Omental fat pad (tissue), 4 donors: Measurements from ENCODE around the gene SLC22A15. TPM values are rescaled to one million over a fixed set of nuclear protein-coding genes. Genes with fewer than 3 reads are reported as not detected.
A peak's percentile ranks its signal among the peaks of the same experiment; 100 is the strongest.

ENCODE experiments used
- ATAC-seq: fragments of 150-250 bp; one replicate; pipeline ENCODE4 v1.9.1; 2016; ENCODE audit warnings: mild to moderate bottlenecking, moderate library complexity; ENCODE audit not compliant: low FRiP score
- DNase-seq: peaks from one replicate; pipeline ENCODE4 v3.0.0-alpha.2; 2019; ENCODE audit warnings: low spot score
- total RNA-seq, 4 donors: library from RNA; depleted of rRNA; stranded (reverse); fragments of >200 nt; gene quantifications; one replicate each; pipeline ENCODE4 v1.1.0, GENCODE V29; 2016
- TF ChIP-seq, protein P1 (sequence below), 3 donors: fragments of 450-650 bp; IDR thresholded peaks; one replicate each; pipeline ENCODE4 v1.5.1; 2016 to 2017; ENCODE audit warnings: antibody characterized with exemption in 3 of 3, mild to moderate bottlenecking in 3 of 3, moderate library complexity in 2 of 3

SLC22A15 gene
- 1 to 10 TPM; 2.4 to 8.3 (median 6.2) TPM for total RNA-seq

DNA sequence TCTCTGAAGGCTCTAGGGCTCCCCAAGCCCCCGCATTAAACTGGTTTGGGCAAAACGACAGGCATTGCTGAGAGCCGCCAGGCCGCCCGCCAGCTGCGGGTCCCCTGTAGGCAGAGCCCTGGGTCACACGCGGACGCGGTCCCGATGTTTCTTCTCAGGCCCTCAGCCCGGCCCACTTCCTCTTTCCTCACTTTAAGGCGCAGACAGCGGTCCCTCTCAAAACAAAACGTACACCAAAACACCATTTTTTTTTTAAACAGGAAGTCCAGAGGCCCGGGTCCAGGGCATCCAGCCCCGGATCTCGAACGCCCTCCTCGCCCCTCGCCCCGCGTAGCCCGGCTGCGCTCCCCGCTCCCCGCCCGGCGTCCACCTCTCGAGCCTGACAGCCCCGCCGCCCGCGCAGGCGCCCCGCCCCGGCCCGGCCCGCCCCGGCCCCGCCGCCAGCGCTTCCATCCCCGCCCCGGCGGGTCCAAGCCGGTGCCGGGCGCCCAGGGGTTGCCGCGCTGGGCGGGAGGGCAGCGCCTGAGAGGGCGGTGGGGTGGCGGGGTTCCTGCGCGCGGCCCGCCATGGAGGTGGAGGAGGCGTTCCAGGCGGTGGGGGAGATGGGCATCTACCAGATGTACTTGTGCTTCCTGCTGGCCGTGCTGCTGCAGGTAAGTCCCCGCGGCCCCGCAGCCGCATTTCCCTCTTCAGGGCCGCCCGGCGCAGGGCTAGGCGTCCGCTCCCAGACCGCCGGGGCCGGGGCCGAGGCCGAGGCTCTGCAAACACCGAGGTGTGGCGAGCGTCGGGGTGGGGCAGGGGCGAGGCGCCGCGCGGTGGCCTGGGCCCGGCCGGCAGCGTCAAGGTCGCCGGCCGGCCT, at the start of gene SLC22A15:
Gene SLC22A15, plus strand, starts transcription at position 452 of the 859 bp plus-strand sequence. Its CDS starts 115 bp downstream, at position 567.
- DNase-seq (no peak), ATAC-seq (peak; percentile 79)
- TF ChIP-seq, protein P1, sequence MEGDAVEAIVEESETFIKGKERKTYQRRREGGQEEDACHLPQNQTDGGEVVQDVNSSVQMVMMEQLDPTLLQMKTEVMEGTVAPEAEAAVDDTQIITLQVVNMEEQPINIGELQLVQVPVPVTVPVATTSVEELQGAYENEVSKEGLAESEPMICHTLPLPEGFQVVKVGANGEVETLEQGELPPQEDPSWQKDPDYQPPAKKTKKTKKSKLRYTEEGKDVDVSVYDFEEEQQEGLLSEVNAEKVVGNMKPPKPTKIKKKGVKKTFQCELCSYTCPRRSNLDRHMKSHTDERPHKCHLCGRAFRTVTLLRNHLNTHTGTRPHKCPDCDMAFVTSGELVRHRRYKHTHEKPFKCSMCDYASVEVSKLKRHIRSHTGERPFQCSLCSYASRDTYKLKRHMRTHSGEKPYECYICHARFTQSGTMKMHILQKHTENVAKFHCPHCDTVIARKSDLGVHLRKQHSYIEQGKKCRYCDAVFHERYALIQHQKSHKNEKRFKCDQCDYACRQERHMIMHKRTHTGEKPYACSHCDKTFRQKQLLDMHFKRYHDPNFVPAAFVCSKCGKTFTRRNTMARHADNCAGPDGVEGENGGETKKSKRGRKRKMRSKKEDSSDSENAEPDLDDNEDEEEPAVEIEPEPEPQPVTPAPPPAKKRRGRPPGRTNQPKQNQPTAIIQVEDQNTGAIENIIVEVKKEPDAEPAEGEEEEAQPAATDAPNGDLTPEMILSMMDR (IDR thresholded peaks at IDR 0.05), result no peak

DNA sequence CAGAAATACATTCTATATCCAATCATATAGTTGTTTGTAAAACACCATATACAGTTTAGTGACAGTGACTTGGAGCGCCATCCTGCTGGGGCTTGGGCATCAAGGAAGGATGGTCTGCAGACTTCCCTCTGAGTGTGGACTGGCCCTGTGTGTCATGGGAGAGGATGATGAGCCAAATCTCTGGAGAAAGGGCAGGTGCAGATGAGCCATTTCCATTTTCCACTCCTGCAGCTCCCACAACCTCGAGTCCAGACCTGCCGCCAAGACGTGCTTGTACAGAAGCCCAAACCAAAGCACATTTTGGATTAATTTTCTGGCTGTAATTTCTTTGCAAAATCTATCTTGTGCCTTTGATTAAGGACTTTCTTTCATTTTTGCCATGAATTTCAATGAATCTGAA, 48.3 kb upstream of the SLC22A15 start:
- no peak for ATAC-seq
- no peak for DNase-seq
- TF ChIP-seq, protein P1 (IDR thresholded peaks at IDR 0.05), result no peak

DNA sequence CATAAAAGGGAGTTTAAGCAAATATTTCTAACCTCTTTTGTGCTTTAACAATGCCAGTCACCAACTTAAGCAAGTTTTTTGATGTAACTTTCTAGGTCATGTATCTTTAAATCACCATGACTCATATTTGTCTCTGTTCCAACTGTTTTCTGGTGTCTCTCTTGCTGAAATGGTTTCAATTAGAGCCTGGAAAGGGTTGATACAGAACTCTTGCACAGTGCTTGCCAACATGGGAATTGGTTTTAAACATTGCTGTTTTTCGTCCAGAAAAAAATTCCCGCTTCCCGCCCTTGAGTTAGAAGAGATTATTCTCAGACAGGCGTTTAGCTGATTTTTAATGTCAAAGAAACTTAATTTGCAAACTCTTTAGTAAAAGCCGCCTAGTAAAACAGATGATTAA, 46.4 kb upstream of the SLC22A15 start:
- no peak for ATAC-seq
- no peak for DNase-seq
- TF ChIP-seq, protein P1 (IDR thresholded peaks at IDR 0.05), result no peak

DNA sequence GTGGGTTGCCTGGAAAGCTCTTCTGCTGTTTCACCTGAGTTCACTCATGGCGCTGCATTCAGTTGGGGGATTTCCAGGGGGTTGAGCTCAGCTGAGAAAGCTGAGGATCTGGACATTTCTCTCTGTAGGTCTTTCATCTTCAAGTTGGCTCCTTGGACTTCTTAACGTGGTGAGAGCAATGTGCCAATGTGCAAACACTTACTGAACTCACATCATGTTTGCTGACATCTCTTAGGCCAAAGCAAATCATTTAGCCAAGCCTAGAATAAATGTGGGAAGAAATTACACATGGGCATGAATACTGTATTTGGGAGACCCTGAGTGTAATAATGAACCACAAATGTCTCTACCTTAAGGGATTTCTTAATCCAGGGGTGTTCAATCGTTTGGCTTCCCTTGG, 42.7 kb upstream of the SLC22A15 start:
- DNase-seq (no peak), ATAC-seq (no peak)
- TF ChIP-seq, protein P1 (IDR thresholded peaks at IDR 0.05), result no peak

DNA sequence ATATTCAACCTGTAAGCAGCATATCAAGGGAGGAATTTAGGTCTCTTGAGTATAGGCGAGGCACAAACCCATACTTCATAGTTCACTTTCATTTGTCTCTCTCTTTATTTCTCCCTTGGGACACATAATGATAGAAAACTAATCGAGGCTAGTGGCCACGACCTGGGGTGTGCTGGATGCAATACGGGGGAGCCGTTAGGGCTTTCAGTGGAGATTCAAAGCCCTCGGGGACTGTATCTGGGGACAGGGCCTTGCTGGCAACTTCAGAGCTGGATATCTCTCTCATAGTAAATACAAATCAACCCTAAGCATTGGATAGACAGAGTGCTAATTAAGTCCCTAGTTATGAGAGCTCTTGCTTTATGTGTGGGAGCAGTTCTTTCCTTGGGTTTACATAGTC, 36.9 kb upstream of the SLC22A15 start:
- ATAC-seq, result no peak

DNA sequence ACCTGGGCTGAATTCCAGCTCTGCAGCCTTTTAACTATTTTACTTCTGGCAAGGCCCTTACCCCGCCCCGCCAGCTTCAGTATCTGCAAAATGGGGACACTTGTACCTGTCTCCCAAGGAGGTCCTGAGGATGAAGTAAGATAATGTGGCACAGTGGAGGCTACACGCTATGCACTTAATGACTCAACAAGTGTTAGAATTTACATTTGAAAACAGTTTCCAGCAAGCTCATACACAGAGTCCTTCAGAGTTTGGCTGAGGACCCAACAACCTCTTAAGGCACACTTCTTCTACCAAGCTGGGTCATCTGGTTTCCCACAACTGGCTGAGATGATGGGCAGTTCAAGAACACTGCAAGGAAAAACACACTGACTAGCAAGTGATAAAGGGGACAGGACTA, 30.2 kb upstream of the SLC22A15 start:
- DNase-seq, result no peak
- ATAC-seq, result no peak

More for the DNA sequence above, 36.9 kb upstream of the SLC22A15 start:
- TF ChIP-seq, protein P1 (IDR thresholded peaks at IDR 0.05), result no peak
- no peak for DNase-seq

More for the DNA sequence above, 30.2 kb upstream of the SLC22A15 start:
- TF ChIP-seq, protein P1 (IDR thresholded peaks at IDR 0.05), result no peak
